Retina (tissue), 1 donor: ENCODE data around the gene ZNF488.
A peak's percentile ranks its signal among the peaks of the same experiment; 100 is the strongest.

Source experiments
- DNase-seq: peaks from one replicate; pipeline ENCODE4 v3.0.0-alpha.2; 2016

ZNF488 gene

GRCh38 chr10:47348138-47348651 lies 35.9 kb downstream of the ZNF488 start, which contains the start of gene RBP3:
Gene RBP3 (plus strand): TSS chr10:47348363. CDS start chr10:47348485, 122 bp downstream.
- peak; percentile 34 for DNase-seq

DNA sequence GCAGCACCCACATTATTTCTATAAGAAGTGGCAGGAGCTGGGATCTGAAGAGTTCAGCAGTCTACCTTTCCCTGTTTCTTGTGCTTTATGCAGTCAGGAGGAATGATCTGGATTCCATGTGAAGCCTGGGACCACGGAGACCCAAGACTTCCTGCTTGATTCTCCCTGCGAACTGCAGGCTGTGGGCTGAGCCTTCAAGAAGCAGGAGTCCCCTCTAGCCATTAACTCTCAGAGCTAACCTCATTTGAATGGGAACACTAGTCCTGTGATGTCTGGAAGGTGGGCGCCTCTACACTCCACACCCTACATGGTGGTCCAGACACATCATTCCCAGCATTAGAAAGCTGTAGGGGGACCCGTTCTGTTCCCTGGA lies 36.8 kb downstream of the ZNF488 start:
- DNase-seq, result no peak

DNA sequence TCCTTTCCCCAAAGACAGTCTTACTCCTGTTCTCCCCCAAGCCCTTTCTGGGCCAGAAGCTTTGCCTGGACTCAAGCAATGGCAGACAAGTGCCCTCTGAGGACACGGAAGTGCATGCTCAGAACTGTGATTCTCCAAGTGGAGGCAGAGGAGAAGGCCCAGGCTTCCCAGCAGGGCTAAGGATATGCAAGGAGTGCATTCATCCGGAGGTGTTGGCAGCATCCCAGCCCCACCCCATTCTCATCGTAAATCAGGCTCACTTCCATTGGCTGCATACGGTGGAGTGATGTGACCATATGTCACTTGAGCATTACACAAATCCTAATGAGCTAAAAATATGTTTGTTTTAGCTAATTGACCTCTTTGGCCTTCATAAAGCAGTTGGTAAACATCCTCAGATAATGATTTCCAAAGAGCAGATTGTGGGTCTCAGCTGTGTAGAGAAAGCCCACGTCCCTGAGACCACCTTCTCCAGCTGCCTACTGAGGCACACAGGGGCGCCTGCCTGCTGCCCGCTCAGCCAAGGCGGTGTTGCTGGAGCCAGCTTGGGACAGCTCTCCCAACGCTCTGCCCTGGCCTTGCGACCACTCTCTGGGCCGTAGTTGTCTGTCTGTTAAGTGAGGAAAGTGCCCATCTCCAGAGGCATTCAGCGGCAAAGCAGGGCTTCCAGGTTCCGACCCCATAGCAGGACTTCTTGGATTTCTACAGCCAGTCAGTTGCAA lies 37.4 kb downstream of the ZNF488 start:
- DNase-seq, result peak; percentile 19

DNA sequence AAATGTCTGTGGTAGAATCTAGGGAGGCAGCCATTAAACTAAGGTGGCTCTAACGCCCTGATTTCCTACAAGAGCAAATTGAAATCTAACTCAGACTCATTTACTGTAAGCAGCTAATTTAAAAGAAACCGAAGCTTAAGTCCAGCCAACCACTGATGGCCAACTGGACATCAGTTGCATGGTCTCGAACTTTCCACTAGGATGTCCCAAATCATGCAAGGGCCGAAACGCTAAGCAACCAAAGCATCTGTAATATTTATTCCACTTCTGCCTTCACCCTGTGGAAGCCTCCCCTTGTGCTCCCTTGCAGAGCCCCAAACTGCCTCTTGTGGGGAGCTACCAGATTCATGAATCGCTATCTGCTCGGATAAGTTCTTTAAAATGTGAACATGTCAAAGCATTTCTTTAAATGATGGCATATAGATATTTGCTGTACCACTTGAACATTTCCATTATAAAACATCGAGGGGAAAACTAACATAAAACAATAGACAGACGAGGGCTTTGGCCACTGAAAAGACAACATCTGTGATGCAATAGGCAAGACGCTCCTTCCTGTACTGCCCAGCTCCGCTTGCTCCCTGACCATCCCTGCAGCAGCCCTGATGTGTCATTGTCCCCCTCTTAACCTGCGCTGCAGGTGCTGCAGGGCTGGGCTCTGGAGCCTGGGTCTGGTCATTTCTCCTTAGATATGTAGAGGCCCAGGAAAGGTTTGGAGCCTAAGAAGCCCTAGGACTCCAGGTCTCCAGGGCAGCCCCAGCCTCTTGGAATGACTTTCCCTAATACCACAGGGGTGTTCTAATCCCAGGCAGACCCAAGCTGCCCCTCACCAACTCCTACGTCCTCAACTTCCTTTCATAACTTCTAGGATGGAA lies 38.9 kb downstream of the ZNF488 start:
- no peak for DNase-seq

- DNase-seq, result peak; percentile 68
Measured at GRCh38 chr10:47340608-47341170, 43.4 kb downstream of the ZNF488 start.

DNA sequence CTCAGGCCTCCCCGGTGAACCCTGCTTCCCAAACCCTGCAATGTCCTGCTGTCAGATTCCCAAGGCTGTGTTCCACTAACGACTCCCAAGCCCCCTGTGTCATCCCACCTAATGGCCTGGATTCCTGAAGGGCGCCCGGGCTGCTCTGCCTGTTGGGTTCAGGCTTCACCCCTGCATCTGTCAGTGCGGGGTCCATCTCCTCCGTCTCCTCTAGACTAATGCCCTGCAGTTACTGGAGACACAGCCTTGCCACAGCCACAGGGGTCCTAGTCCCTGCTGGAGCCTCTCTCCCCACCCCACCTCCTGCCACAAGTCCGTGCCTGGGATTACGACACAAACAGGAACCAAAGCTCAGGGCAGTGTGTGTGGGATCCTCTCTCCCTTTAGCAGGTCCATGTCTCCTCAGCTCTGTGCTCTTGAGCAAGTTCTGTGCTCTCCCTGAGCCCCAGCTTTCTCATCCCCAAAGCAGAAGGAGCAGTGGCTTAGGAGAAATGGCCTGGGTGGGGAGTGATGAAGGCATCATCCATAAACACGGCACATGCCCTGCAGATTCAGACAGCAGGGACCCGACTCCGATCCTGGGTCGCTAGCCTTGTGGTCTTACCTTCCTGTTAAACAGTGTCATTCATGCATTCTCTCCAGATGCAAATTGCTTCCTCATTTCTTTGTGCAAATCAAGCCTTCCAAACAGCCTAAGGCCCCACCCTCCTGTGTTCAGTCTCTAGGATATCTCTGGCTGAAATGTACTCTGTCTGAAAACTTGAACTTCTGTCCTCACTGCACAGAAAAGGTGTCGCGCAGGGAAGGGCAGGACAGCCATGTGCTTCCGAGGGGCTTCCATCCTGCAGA lies 44.1 kb downstream of the ZNF488 start:
- DNase-seq, result no peak

- no peak for DNase-seq
Measured at GRCh38 chr10:47339186-47339735, 44.8 kb downstream of the ZNF488 start.

DNA sequence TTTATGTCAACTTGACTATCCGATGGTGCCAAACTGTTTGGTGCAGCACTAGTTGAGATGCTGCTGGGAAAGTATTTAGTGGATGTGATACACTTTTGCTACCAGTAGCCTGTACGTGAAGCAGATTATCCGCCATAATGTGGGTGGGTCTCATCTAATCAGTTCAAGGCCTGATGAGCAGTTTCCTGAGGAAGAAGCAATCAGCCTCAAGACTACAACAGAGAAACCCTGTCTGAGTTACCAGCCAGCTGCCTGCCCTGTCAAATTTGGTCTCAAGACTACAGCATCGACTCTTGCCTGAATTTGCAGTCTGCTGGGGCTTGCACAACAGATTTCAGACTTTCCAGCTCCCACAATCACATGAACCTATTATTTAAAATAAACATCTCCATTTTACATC lies 46.8 kb downstream of the ZNF488 start:
- DNase-seq, result no peak

GRCh38 chr10:47336387-47337134 lies 47.5 kb downstream of the ZNF488 start:
- no peak for DNase-seq

GRCh38 chr10:47335906-47336305 lies 48.2 kb downstream of the ZNF488 start:
- DNase-seq, result no peak

GRCh38 chr10:47334466-47335295 lies 49.4 kb downstream of the ZNF488 start:
- DNase-seq, result no peak

- no peak for DNase-seq
Measured at GRCh38 chr10:47333532-47333931, 50.6 kb downstream of the ZNF488 start.

DNA sequence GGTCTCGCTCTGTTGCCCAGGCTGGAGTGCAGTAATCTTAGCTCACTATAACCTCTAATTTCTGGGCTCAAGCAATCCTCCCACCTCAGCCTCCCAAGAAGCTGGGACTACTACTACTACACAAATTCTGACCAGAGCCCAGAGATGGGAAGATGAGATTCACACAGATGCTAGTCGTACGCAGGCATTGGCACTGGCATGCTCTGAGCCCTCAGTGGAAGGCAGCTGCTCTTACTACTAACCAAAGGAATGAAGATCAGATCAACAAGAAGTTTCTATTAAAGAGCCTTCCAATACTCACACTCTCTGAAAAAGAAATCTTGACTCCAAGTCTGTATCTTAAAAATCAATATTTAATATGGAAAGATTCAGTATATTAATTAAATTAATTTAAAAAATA lies 51.1 kb downstream of the ZNF488 start:
- DNase-seq, result no peak

DNA sequence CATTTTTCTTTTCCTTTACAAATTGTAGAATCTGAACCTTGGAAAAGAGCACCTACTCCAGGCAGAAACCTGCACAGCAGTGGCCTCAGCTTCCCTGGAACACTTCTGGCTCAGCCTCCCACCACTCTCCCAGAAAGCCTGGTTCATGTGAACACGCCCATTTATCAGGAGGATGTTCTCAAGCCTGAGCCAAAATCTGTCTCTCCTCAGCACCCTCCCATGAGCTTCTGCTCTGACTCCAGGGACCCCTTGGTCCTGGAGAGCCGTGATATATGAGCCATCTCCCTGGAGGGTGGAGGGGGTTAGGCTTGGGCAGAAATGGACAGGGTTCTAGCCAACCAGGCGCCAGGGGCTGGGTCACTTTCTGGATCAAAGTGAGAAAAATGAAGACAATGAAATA lies 51.7 kb downstream of the ZNF488 start:
- no peak for DNase-seq

- no peak for DNase-seq
Measured at GRCh38 chr10:47331954-47332353, 52.1 kb downstream of the ZNF488 start.

DNA sequence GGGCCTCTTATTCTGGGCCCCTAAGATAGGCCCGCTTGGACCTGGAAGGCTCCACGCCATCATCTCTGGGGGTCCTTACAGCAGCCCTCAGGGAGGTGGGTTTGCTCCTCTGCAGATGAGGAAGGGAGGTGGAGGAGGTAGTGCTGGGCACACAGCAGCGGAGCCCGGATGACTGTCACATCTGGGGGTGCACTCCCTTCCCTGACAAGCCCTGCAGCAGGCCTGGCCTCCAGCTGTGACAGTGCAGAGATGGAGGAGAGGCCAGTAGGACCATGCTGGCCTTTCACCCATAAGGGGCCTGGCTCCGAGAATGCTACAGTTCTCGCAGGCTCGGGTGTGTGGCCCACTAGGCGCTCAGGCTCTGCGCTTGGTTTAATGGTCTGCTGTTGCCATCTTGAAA lies 52.6 kb downstream of the ZNF488 start:
- no peak for DNase-seq

DNA sequence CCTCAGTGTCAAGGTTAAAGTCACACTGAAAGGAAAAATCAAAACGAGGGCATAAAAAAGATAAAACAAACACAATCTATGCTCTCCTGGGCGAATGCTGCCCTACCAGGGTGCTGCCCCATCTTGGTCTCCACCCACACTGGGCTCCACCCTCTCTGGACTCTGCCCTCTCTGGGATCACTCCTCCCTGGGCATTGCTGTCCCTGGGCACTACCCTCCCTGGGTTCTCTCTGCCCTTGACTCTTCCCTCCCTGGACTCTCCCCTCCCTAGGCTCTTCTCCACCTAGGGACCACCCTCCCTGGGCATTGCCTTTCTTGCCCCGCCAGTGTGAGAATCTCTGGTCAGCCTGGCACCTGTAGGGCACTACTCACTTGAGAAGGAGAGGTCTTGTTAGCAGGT lies 53.3 kb downstream of the ZNF488 start:
- DNase-seq, result no peak

DNA sequence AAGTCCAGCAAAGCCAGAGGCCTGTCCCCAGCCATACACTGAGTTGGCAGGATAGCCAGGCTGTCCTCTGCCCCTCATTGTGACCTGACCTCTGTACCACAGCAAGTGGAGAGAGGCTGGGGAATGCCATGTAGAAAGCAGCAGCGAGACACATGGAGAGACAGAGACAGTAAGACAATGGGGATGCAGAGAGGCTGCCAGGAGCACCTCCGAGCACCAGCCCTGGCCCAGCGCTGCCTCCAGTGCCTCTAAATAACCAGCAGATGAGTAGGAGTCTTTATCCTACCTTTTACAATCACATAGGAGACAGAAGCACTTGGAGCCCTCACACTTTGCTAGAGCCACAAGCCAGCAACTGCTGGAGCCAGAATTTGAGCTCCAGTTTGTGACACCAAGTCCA lies 53.7 kb downstream of the ZNF488 start:
- no peak for DNase-seq

DNA sequence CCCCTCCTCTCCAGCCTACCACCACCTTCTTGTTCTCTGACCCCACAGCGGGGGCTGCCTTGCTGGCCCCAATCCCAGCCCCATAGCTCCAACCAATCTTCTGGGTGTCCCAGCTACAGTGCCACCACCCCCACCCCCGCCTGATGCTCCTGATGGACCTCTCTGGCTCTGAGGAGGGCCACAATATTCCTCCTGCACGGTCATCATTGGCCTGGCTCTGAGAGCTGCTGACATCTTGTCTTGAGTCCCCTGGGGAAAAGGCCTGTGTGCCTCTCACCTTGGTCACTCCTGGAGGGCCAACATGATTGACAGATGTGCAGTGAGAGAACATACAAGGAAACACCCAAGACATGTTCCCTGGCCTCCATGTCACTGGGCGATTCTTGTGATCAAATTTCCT lies 54.2 kb downstream of the ZNF488 start:
- no peak for DNase-seq

DNA sequence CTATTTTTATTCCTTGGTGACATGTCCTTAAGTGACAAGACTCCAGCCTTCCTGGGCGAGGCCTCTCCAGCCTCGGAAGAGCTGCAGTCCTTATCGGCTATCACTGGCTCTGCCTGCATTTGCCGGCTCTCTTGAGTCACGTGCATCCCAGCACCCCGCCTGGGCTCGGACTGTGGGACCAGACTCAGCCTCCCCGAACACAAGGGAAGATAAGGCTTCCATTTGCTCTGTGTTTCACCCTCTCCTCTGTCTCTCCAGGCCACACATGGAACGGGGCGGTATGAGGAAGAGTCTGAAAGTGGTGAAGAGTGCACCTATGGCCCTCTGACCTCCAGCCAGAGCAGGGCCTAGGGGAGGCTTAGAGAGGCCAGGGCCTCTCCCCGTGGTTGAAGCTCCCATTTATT lies 57.2 kb downstream of the ZNF488 start:
- DNase-seq, result no peak
